Peyer's patch (tissue), 4 donors: ENCODE results near the gene IHH. TPM values are rescaled to one million over a fixed set of nuclear protein-coding genes. Genes with fewer than 3 reads are reported as not detected.

Experiments used
- DNase-seq, 3 donors: peaks; one replicate each; pipeline ENCODE4 v3.0.0-alpha.2; 2017 to 2019
- H3K27ac ChIP-seq, 4 donors: fragments of 200-600 bp; sonication (generic); one replicate each; pipeline ENCODE4 v1.5.1; 2016 to 2019
- H3K27me3 ChIP-seq, 2 donors: fragments of 200-600 bp; sonication (generic); one replicate each; pipeline ENCODE4 v1.5.1; 2019
- H3K36me3 ChIP-seq, 3 donors: fragments of 200-600 bp; sonication (generic); one replicate each; pipeline ENCODE4 v1.5.1; 2016 to 2019
- H3K4me1 ChIP-seq, 4 donors: fragments of 200-600 bp; sonication (generic); one replicate each; pipeline ENCODE4 v1.5.1; 2016 to 2019
- H3K4me3 ChIP-seq, 4 donors: fragments of 200-600 bp; sonication (generic); 1 replicate in 3 of 4; 2 replicates in 1 of 4; pipeline ENCODE4 v1.5.1; 2016 to 2019; ENCODE audit warnings: mild to moderate bottlenecking in 1 of 4
- H3K9me3 ChIP-seq, 4 donors: fragments of 200-600 bp; sonication (generic); one replicate each; pipeline ENCODE4 v1.5.1; 2016 to 2019; ENCODE audit warnings: mild to moderate bottlenecking in 1 of 4
- POLR2A ChIP-seq, 2 donors: fragments of 450-650 bp; IDR thresholded peaks; one replicate each; pipeline ENCODE4 v1.5.1; 2017; ENCODE audit warnings: antibody characterized with exemption in 2 of 2, mild to moderate bottlenecking in 2 of 2, moderate library complexity in 2 of 2
- total RNA-seq, 4 donors: library from RNA; depleted of rRNA; stranded (reverse); fragments of >200 nt; gene quantifications; one replicate each; pipeline ENCODE4 v1.1.0, GENCODE V29; 2016
- TF ChIP-seq, protein P1 (sequence below), 6 experiments: fragments of 450-650 bp in 4 of 6; fragments of 200-600 bp in 2 of 6; sonication (generic) in 1 of 6; IDR thresholded peaks; one replicate each; pipeline ENCODE4 v1.5.1; 2017 to 2019; ENCODE audit warnings: antibody characterized with exemption in 6 of 6, mild to moderate bottlenecking in 3 of 6, moderate library complexity in 1 of 6

Gene IHH
- total RNA-seq, 4 donors from 2014 or later: 14.0 to 124 (median 71.1) TPM

DNA sequence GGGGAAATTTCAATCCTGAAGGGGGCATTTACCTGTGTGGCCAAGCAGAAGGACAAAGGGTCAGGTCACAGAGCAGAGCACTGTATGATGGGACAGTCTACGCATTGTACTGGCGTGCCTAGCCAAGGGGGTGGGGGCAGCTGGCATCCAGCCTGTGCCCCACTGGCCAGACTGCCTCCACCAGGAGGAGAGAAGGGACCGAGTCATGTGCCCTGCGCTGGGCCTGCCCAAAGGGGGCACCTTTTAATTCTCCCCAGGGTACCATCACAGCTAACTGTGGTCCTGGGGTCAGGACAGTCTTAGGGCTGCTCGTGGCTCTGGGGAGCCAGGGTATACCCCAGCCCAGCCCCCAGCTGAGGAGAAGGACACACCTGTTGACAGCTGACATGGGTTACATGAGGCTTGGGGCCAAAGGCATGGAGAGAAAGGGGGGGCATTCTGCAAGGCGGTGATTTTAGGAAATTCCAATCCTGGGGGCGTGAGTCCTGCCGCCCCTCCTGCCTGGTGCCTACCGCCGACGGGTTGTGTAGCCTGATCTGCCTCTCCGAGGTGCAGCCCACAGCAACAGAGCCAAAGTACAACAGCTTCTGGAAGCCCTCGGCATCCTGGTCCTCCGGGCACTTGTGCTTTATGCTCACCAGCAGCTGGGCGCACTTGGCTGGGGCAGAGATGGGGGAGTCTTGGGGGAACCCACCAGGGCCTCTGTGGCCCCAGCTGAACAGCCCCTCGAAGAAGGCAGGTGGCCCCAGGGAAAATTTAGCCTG, 30.4 kb downstream of the IHH start:
- Histone ChIP-seq H3K27ac (no peak overlapping the region), H3K9me3 (no peaks in the 10 kb centered on the region), H3K36me3 (no peaks in the 10 kb centered on the region), H3K4me3 (no peak overlapping the region), H3K4me1 (no peaks in the 10 kb centered on the region), H3K27me3 (no peaks in the 10 kb centered on the region)
- TF ChIP-seq POLR2A (IDR thresholded peaks at IDR 0.05): no peak
- TF ChIP-seq, protein P1, sequence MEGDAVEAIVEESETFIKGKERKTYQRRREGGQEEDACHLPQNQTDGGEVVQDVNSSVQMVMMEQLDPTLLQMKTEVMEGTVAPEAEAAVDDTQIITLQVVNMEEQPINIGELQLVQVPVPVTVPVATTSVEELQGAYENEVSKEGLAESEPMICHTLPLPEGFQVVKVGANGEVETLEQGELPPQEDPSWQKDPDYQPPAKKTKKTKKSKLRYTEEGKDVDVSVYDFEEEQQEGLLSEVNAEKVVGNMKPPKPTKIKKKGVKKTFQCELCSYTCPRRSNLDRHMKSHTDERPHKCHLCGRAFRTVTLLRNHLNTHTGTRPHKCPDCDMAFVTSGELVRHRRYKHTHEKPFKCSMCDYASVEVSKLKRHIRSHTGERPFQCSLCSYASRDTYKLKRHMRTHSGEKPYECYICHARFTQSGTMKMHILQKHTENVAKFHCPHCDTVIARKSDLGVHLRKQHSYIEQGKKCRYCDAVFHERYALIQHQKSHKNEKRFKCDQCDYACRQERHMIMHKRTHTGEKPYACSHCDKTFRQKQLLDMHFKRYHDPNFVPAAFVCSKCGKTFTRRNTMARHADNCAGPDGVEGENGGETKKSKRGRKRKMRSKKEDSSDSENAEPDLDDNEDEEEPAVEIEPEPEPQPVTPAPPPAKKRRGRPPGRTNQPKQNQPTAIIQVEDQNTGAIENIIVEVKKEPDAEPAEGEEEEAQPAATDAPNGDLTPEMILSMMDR (IDR thresholded peaks at IDR 0.05): no peak
- no peak for DNase-seq

DNA sequence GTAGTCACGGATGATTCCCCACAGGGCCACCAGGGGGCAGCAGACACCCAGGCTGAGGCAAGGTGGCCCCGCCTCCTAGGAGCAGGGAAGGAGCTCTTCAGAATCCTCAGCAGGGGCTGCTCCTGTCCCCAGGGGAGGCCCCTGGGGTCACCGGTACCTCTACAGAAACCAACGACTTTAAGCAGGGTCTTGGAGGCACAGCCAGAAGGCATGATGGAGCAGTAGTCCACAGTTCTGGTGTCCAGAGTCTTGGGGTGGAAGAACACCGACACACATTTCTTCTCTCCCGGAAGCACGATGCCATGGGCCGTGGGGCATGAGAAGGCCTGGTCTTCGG, 30.9 kb downstream of the IHH start:
- TF ChIP-seq, protein P1 (IDR thresholded peaks at IDR 0.05): peak; percentile 73 to 96 (median 94)
- no peak for TF ChIP-seq POLR2A (IDR thresholded peaks at IDR 0.05)
- Histone ChIP-seq H3K36me3 (no peaks in the 10 kb centered on the region), H3K27me3 (no peaks in the 10 kb centered on the region)

DNA sequence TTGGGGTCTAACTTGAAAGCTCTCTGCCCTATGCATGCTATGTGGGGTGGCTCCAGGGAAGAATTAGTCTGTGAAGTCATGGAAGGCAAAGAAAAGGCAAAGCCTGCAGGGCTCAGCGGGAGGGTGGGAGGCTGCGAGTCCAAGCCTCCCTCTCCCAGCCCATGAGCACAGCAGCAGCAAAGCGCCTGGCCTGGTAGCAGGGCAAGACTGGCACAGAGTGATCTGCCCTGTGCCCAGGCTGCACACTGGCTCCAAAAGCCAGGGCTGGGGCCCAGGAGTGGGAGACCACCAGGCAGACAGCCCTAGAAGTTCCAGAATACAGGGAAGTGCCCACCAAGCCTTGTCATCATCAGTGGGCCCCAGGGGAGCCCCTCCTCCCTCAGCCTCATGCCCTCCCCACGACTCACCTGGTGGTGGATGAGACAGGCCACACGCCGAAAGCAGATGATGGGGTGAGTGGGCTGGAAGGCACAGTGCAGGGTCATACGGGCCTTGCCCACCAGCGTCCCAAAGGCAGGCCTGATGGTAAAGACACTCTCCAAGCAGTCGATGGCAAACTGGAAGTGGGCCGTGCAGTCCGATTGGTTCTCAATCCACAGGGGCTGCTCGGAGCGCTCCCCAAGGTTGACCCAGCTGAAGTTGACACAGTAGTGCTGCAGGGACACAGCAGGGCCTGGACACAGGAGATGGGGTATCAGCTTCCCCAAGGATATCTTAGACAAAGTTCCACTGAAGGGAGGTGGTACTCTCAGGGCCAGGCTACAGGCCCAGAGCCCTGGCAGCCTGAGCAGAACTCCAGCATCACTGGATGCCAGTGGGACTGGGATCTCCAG, 31.5 kb downstream of the IHH start:
- H3K27ac ChIP-seq: no peak overlapping the region
- H3K27me3 ChIP-seq: no peaks in the 10 kb centered on the region
- no peak for DNase-seq
- no peaks in the 10 kb centered on the region for H3K36me3 ChIP-seq
- H3K9me3 ChIP-seq: no peaks in the 10 kb centered on the region
- no peak overlapping the region for H3K4me3 ChIP-seq
- H3K4me1 ChIP-seq: no peaks in the 10 kb centered on the region
- no peak for TF ChIP-seq POLR2A (IDR thresholded peaks at IDR 0.05)
- TF ChIP-seq, protein P1 (IDR thresholded peaks at IDR 0.05): no peak

More for the DNA sequence above, 30.9 kb downstream of the IHH start:
- DNase-seq: peak; percentile 64 to 91 (median 90)
- no peak overlapping the region for H3K27ac ChIP-seq
- H3K4me3 ChIP-seq: no peak overlapping the region
- H3K4me1 ChIP-seq: no peaks in the 10 kb centered on the region
- no peaks in the 10 kb centered on the region for H3K9me3 ChIP-seq

DNA sequence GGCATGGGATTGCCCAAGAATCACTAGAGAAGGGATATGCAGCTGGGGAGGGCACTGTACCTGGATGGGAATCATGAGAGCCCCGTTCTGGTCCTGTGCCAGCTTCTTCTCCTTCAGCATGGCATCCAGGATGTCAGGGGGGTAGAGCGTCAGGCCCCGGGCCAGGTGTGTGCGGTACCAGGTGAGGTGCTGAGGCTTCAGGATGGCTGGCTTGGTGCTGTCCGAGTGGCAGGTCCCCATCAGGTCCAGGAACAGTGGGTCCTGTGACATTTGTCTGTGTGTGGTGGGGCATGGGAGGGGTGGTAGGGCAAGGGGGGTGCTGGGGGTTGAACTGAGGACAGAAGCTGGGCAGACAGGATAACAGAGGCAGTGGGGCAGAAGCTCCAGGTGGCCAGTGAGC, 32.6 kb downstream of the IHH start:
- Histone ChIP-seq H3K4me1 (no peaks in the 10 kb centered on the region), H3K27me3 (no peaks in the 10 kb centered on the region), H3K9me3 (no peaks in the 10 kb centered on the region), H3K27ac (no peak overlapping the region), H3K36me3 (no peaks in the 10 kb centered on the region), H3K4me3 (no peak overlapping the region)
- TF ChIP-seq POLR2A (IDR thresholded peaks at IDR 0.05): no peak
- TF ChIP-seq, protein P1 (IDR thresholded peaks at IDR 0.05): no peak
- no peak for DNase-seq

DNA sequence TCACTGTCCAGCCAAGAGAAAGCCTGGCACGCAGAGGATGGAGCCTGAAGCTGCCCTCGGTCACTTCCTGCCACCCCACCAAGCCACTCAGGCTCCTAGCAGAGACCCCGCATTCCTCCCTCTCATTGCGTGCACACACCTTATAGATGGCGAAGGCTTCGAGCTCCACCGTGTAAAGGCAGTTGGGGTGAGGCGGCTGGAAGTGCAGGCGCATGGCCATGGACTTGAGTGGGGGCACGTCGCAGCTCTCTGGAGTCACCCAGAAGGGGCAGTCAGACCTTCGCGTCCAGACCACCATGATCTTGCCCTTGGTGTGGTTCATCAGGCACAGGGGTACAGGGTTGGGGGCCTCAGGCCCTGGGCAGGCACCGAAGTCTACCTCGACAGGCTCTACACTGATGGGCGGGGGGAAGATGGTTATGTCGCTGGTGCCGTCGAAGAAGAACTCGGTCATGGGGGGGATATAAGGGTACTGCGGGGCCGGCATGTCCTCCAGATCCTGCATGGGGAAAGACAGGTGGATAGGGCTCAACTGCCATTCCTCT, 33.1 kb downstream of the IHH start:
- Histone ChIP-seq H3K4me3 (no peak overlapping the region), H3K9me3 (no peaks in the 10 kb centered on the region), H3K36me3 (no peaks in the 10 kb centered on the region), H3K27ac (no peak overlapping the region), H3K27me3 (no peaks in the 10 kb centered on the region), H3K4me1 (no peaks in the 10 kb centered on the region)
- TF ChIP-seq, protein P1 (IDR thresholded peaks at IDR 0.05): no peak
- no peak for TF ChIP-seq POLR2A (IDR thresholded peaks at IDR 0.05)
- DNase-seq: peak in 1 of 3 donors; percentile 37
